ENCODE measurements around the gene TSN. TPM values are rescaled to one million over a fixed set of nuclear protein-coding genes. Genes with fewer than 3 reads are reported as not detected.
A peak's percentile ranks its signal among the peaks of the same experiment; 100 is the strongest.
"Not testable (repeated sequence)": the region's sequence is repeated elsewhere in the genome, so short reads cannot be mapped to it uniquely, and the experiment has no call there.

TSN gene
- total RNA-seq, 1 donor from 2014 or later, result 38.1 TPM

- intact Hi-C loops (cut with micrococcal nuclease), result no loop called here
- DNase-seq (no peak), ATAC-seq (no peak)
These were observed 35.8 kb downstream of the TSN start for GRCh38 chr2:121791290-121791689.

- DNase-seq (no peak), ATAC-seq (no peak)
- intact Hi-C loops (cut with micrococcal nuclease), result no loop called here
These were observed 36.4 kb downstream of the TSN start for GRCh38 chr2:121791801-121792221.

DNA sequence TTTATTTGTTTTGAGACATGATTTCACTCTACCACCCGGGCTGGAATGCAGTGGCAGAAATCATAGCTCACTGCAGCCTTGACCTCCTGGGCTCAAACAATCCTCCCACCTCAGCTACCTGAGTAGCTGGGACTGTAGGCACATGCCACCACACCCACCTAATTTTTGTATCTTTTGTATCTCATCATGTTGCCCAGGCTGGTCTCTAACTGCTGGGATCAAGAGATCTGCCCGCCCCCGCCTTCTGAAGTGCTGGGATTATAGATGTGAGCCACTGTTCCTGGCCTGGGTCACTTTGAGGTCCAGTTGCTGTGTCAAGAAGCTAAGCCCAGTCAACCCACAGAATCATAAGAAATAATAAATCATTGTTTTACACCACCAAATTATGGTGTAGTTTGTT lies 38.4 kb downstream of the TSN start:
- DNase-seq (no peak), ATAC-seq (no peak)
- intact Hi-C loops (cut with micrococcal nuclease), result no loop called here

DNA sequence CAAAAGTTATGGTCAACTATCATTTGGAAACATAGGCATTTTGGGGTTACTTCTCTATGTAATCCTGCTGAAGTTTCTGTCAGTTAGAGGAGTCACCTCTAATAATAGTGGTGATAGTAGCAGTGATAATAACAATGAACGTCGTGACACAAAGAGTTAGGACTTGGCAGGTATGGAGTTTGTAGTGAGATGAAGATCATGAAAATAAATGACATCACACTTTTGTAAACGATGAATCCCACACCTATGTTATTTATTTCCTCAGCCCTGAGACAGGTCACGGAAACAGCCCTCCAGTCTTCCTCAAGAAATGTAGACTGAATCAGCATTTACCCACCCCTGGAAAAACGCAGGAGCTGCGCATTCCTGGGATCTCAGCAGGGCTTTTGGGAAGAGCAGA lies 38.8 kb downstream of the TSN start:
- intact Hi-C loops (cut with micrococcal nuclease), result no loop called here
- ATAC-seq, result no peak
- DNase-seq, result no peak

- intact Hi-C loops (cut with micrococcal nuclease), result no loop called here
- DNase-seq (no peak), ATAC-seq (no peak)
These were observed 40.8 kb downstream of the TSN start for GRCh38 chr2:121796239-121796638.

GRCh38 chr2:121798617-121799016 lies 43.2 kb downstream of the TSN start:
- intact Hi-C loops (cut with micrococcal nuclease), result no loop called here
- ATAC-seq (no peak), DNase-seq (no peak)

GRCh38 chr2:121801916-121802315 lies 46.5 kb downstream of the TSN start:
- ATAC-seq (no peak), DNase-seq (no peak)
- intact Hi-C loops (cut with micrococcal nuclease), result no loop called here

DNA sequence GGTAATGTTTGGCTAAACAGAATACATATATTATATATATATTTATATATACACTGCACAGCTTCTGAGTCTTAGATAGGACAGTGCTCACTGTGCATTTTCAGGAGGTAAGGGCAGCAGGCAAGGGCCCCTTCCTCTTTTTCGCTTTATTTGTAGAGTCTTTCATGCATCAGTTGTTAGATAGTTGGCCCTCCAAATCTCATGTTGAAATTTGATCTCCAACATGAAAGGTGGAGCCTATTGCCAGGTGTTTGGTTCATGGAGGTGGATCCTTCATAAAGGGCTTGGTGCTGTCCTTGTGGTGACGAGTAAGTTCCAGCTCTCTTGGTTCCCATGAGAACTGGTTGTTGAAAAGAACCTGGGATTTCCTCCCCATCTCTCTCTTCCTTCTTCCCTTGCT lies 48.1 kb downstream of the TSN start:
- intact Hi-C loops (cut with micrococcal nuclease), result no loop called here
- no peak for ATAC-seq
- DNase-seq, result no peak

- DNase-seq (no peak), ATAC-seq (no peak)
- intact Hi-C loops (cut with micrococcal nuclease), result no loop called here
These were observed 48.9 kb downstream of the TSN start for GRCh38 chr2:121804340-121804739.

DNA sequence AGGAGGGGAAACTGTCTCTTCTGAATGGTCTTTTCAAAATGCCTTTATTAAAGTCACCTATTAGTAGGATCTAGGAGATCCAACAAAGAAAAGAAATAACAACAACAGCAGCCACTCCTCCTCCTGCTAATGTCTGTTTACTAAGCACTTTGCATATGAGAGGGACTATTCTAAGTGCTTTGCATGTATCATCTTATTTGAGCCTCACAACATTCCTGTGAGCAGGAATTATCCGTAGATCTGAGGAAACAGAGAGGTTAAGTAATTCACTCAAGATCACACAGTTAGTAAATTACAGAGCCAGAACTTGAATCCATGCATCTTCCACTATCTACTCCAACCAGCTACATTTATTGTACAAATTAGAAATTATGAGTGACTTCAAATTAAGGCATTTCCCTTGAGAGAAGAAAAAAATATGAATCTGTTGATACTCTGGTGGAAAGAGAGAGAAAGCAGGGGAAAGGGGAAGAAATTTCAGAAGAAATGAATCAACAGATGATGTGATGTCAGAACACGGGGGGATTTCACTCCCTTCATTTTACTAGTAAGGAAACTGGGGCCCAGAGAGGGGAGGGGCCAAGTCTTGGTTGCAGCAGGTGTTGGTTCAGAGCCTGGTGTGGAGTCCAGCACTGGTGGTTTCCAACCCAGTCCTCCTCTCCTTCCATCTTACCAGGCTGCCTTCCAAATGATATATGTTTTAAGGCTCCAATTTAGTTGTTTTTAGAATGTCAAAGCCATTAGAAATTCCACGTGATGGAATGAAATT lies 49.7 kb downstream of the TSN start:
- intact Hi-C loops (cut with micrococcal nuclease), result no loop called here
- no peak for DNase-seq
- no peak for ATAC-seq

GRCh38 chr2:121805766-121806143 lies 50.3 kb downstream of the TSN start:
- intact Hi-C loops (cut with micrococcal nuclease), result no loop called here
- DNase-seq, result no peak
- no peak for ATAC-seq

- intact Hi-C loops (cut with micrococcal nuclease); ATAC-seq; DNase-seq: not testable (repeated sequence)
These were observed 52.3 kb downstream of the TSN start for GRCh38 chr2:121807771-121808170.

- DNase-seq (no peak), ATAC-seq (no peak)
- intact Hi-C loops (cut with micrococcal nuclease), result no loop called here
These were observed 54.2 kb downstream of the TSN start for GRCh38 chr2:121809607-121810006.

- DNase-seq, result peak; percentile 76
- ATAC-seq, result peak; percentile 92
- intact Hi-C loops (cut with micrococcal nuclease), result no loop called here
These were observed 55.8 kb downstream of the TSN start for GRCh38 chr2:121810959-121811853.

GRCh38 chr2:121813083-121813482 lies 57.6 kb downstream of the TSN start:
- ATAC-seq; intact Hi-C loops (cut with micrococcal nuclease): not testable (repeated sequence)

GRCh38 chr2:121815216-121815615 lies 59.8 kb downstream of the TSN start:
- ATAC-seq (no peak), DNase-seq (no peak)
- intact Hi-C loops (cut with micrococcal nuclease), result no loop called here

More at GRCh38 chr2:121813083-121813482, 57.6 kb downstream of the TSN start:
- DNase-seq, result not testable (repeated sequence)

- no peak for ATAC-seq
- DNase-seq, result no peak
- intact Hi-C loops (cut with micrococcal nuclease), result no loop called here
These were observed 61.3 kb downstream of the TSN start for GRCh38 chr2:121816797-121817196.

- intact Hi-C loops (cut with micrococcal nuclease); DNase-seq; ATAC-seq: not testable (repeated sequence)
These were observed 61.9 kb downstream of the TSN start for GRCh38 chr2:121817304-121817703.
